ENCODE measurements around the gene NMNAT2.
"Not testable (repeated sequence)": the region's sequence is repeated elsewhere in the genome, so short reads cannot be mapped to it uniquely, and the experiment has no call there.

Gene NMNAT2

DNA sequence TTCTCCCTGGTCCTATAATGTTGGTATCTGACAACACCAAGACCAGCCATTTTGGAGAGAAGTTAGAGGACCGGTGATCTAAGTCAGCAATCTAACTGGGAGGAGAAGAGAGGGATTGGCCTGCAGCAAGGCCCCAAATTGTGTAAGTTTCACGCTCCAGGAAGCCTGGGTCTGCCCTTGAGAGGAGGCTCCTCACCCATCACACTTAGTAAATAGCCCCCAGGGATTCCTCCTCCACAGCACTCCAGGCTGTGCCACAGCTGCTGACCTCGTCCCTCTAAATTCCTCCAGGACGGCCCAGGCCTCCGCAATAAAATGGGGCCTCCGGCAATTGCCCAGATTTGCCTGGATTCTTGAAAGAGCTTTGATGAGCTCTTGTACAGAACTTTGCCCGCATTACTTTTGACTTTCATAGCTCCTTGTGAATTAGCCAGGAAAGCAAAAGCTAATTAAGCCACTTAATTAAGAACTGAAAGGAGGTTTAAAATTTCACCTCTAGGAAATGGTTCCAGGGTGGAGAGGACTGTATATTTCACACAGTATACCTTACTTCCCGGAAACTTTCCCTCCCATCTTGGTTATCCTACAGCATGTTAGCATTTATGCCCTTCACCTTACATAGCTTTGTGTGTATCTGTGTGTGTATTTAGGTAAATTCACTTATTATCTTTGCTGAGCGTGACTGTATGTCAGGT is 141.6 kb downstream of the NMNAT2 start:
- Histone ChIP-seq H3K4me3 (ENCODE audit: low read length) (no peak overlapping the region), H3K4me1 (ENCODE audit: low read length) (no peaks in the 10 kb centered on the region), H3K9ac (ENCODE audit: low read length) (no peak overlapping the region), H3K27me3 (ENCODE audit: low read depth, low read length) (peaks cover 4% of the 10 kb centered on the region; the same call in 1 of the 2 replicates), H3K79me2 (ENCODE audit: low read length) (no peaks in the 10 kb centered on the region), H3K9me3 (ENCODE audit: insufficient read depth, low read length) (no peaks in the 10 kb centered on the region), H3K27ac (ENCODE audit: low read length) (no peak overlapping the region), H2AFZ (ENCODE audit: low read depth, low read length) (no peak overlapping the region), H3K4me2 (ENCODE audit: low read length) (no peak overlapping the region), H4K20me1 (ENCODE audit: insufficient read depth, low read length) (no peaks in the 10 kb centered on the region), H3K36me3 (replicated peaks; ENCODE audit: low read depth, low read length) (no peaks in the 10 kb centered on the region)
- TF ChIP-seq CTCF (IDR thresholded peaks at IDR 0.05; ENCODE audit: low read depth, low read length) (no peak), EZH2phosphoT487 (IDR thresholded peaks at IDR 0.05; ENCODE audit: low read depth) (no peak)

- no peak overlapping the region for H3K9ac ChIP-seq (ENCODE audit: low read length)
- TF ChIP-seq CTCF (IDR thresholded peaks at IDR 0.05; ENCODE audit: low read depth, low read length) (no peak), EZH2phosphoT487 (IDR thresholded peaks at IDR 0.05; ENCODE audit: low read depth) (no peak)
- no peaks in the 10 kb centered on the region for H3K36me3 ChIP-seq (replicated peaks; ENCODE audit: low read depth, low read length)
- no peaks in the 10 kb centered on the region for H3K79me2 ChIP-seq (ENCODE audit: low read length)
- no peak overlapping the region for H3K4me2 ChIP-seq (ENCODE audit: low read length)
- H2AFZ ChIP-seq (ENCODE audit: low read depth, low read length) = no peak overlapping the region
- no peaks in the 10 kb centered on the region for H4K20me1 ChIP-seq (ENCODE audit: insufficient read depth, low read length)
- peaks cover 5% of the 10 kb centered on the region for H3K4me1 ChIP-seq (ENCODE audit: low read length)
- peaks cover 10% of the 10 kb centered on the region for H3K27me3 ChIP-seq (ENCODE audit: low read depth, low read length)
- H3K27ac ChIP-seq (ENCODE audit: low read length) = no peak overlapping the region
- H3K4me3 ChIP-seq (ENCODE audit: low read length) = no peak overlapping the region
- H3K9me3 ChIP-seq (ENCODE audit: insufficient read depth, low read length) = no peaks in the 10 kb centered on the region
Observed at GRCh38 chr1:183275322-183275721, 142.9 kb downstream of the NMNAT2 start.

GRCh38 chr1:183274836-183275235 is 143.3 kb downstream of the NMNAT2 start:
- Histone ChIP-seq H2AFZ (ENCODE audit: low read depth, low read length) (no peak overlapping the region), H3K4me2 (ENCODE audit: low read length) (no peak overlapping the region), H3K4me1 (ENCODE audit: low read length) (peaks cover 5% of the 10 kb centered on the region), H3K27ac (ENCODE audit: low read length) (no peak overlapping the region), H3K9me3 (ENCODE audit: insufficient read depth, low read length) (no peaks in the 10 kb centered on the region), H3K9ac (ENCODE audit: low read length) (no peak overlapping the region), H4K20me1 (ENCODE audit: insufficient read depth, low read length) (no peaks in the 10 kb centered on the region), H3K79me2 (ENCODE audit: low read length) (no peaks in the 10 kb centered on the region), H3K4me3 (ENCODE audit: low read length) (no peak overlapping the region), H3K36me3 (replicated peaks; ENCODE audit: low read depth, low read length) (no peaks in the 10 kb centered on the region), H3K27me3 (ENCODE audit: low read depth, low read length) (peaks cover 10% of the 10 kb centered on the region)
- TF ChIP-seq EZH2phosphoT487 (IDR thresholded peaks at IDR 0.05; ENCODE audit: low read depth) (no peak), CTCF (IDR thresholded peaks at IDR 0.05; ENCODE audit: low read depth, low read length) (no peak)

- not testable (repeated sequence) for H3K9me3 ChIP-seq (ENCODE audit: insufficient read depth, low read length); H3K27ac ChIP-seq (ENCODE audit: low read length); H3K79me2 ChIP-seq (ENCODE audit: low read length); H2AFZ ChIP-seq (ENCODE audit: low read depth, low read length); H3K4me2 ChIP-seq (ENCODE audit: low read length); H3K4me3 ChIP-seq (ENCODE audit: low read length); H4K20me1 ChIP-seq (ENCODE audit: insufficient read depth, low read length); H3K9ac ChIP-seq (ENCODE audit: low read length); H3K4me1 ChIP-seq (ENCODE audit: low read length); H3K36me3 ChIP-seq (replicated peaks; ENCODE audit: low read depth, low read length)
- peaks cover 10% of the 10 kb centered on the region for H3K27me3 ChIP-seq (ENCODE audit: low read depth, low read length)
Observed at GRCh38 chr1:183273984-183274383, 144.2 kb downstream of the NMNAT2 start.

Measured in OCI-LY3 (cell line).